22Rv1 (cell line): Measurements from ENCODE around the gene YEATS4.

ENCODE experiments used
- H3K27ac ChIP-seq: fragments of 450-650 bp; 2 replicates; pipeline ENCODE4 v1.5.1; 2017
- ZFX ChIP-seq: fragments of 450-650 bp; IDR thresholded peaks from 2 replicates; pipeline ENCODE4 v1.6.1; 2017; ENCODE audit warnings: antibody characterized with exemption, borderline replicate concordance
- TF ChIP-seq, protein P1 (sequence below): fragments of 450-650 bp; IDR thresholded peaks from 2 replicates; pipeline ENCODE4 v1.5.1; 2017; ENCODE audit warnings: mild to moderate bottlenecking

Gene YEATS4

DNA sequence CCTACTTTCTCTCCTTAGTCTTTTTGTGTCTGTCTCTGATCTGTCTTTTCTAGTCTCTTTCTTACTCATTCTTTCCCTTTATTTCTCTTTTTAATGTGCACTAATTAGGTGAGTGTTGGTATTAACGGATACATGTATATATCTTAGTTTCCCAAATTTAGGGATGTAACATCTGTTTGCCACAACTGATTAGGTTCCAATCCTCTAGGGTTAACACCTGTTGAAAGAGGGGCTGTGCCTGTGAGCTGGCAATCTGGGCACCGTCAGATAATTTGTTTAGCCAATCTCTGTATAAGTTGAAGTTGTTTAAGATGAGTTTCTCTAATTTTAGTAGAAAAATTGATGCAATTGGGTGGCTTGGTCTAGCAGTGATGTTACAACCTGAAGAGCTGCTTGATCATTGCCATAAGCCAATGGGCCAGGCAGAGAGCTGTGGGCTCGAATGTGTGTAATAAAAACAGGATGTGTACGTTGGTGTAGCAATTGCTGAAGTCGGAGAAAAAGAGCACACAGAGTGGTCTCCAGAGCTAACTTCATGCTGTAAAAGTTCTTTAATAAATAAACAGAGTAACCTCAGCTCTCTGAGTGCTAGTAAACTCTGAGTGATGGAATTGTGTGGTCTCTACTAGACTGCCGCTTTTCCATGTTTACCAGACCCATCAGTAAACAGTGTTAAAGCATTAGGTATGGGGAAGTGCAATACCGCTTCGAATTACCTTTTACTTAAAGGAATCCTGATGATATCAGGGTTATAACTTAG is 29.7 kb upstream of the YEATS4 start:
- H3K27ac ChIP-seq = no peak overlapping the region
- no peak for TF ChIP-seq ZFX
- TF ChIP-seq, protein P1, sequence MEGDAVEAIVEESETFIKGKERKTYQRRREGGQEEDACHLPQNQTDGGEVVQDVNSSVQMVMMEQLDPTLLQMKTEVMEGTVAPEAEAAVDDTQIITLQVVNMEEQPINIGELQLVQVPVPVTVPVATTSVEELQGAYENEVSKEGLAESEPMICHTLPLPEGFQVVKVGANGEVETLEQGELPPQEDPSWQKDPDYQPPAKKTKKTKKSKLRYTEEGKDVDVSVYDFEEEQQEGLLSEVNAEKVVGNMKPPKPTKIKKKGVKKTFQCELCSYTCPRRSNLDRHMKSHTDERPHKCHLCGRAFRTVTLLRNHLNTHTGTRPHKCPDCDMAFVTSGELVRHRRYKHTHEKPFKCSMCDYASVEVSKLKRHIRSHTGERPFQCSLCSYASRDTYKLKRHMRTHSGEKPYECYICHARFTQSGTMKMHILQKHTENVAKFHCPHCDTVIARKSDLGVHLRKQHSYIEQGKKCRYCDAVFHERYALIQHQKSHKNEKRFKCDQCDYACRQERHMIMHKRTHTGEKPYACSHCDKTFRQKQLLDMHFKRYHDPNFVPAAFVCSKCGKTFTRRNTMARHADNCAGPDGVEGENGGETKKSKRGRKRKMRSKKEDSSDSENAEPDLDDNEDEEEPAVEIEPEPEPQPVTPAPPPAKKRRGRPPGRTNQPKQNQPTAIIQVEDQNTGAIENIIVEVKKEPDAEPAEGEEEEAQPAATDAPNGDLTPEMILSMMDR = no peak

DNA sequence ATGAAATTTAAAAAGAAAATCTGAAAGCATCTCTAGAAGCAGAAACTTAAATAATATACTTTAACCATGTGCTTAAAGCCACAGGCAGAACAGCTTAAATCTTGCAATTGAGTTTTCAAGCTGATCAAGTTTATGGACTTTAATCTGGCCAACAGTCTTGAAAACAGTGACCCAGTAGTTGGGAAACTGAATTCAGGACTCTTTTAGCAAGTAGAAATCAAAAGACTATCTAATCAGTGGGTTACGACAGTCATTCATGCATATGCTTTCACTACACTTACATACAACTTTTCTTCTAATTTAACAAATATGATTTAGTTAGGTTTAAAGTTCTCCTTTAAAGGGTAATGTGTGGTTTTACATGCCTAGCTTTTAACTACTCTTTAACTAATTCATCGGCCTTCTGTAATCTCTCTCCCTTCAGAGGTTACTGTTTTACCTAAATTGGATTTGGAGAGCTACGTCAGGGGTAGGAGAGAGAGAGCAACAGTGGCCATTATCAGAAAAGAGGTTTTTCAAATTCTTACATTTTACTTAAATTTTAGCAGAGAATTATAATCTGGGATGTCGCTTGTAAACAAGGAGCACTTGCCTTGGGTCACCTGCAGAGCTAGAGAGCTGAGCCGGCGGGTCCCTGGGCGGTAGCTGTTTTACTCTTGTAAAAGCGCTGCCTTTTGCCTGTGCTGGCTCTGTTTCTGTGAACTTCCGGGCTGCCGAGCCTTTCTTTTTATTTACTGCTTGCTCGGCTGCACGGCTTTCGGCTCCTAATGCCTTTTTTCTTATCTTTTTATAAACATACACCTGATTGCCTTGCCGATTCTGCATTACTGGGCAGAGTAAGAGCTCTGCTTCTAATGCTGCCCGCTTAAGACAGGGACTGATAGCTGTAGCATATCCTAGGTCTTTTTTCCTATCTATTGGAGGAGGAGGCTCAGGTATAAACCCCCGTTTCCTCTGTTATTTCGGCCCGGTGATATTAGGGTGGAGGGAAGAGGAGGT is 28.8 kb upstream of the YEATS4 start:
- peak overlapping the region; percentile 65 for H3K27ac ChIP-seq
- TF ChIP-seq ZFX = no peak
- TF ChIP-seq, protein P1 = no peak

DNA sequence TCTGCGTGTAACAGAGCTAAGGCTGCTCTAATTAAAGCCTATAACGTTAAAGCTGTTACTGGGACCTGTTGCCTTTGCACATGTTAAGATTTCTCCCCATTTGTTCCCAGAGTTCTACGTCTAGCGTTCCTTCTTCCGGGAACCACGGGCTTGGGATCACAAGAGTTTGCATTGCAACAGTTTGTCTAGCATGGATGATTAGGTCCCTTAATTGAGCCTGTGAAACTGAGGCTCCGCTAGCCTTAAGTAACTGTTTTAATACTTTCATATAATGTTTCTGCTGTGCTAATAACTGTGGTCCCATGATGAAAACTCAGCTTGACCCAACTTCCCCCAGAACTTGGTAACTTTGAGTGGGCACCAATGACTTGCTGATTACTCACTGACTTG is 28.0 kb upstream of the YEATS4 start:
- H3K27ac ChIP-seq = peak overlapping the region; percentile 65
- TF ChIP-seq, protein P1 = no peak
- TF ChIP-seq ZFX = no peak

DNA sequence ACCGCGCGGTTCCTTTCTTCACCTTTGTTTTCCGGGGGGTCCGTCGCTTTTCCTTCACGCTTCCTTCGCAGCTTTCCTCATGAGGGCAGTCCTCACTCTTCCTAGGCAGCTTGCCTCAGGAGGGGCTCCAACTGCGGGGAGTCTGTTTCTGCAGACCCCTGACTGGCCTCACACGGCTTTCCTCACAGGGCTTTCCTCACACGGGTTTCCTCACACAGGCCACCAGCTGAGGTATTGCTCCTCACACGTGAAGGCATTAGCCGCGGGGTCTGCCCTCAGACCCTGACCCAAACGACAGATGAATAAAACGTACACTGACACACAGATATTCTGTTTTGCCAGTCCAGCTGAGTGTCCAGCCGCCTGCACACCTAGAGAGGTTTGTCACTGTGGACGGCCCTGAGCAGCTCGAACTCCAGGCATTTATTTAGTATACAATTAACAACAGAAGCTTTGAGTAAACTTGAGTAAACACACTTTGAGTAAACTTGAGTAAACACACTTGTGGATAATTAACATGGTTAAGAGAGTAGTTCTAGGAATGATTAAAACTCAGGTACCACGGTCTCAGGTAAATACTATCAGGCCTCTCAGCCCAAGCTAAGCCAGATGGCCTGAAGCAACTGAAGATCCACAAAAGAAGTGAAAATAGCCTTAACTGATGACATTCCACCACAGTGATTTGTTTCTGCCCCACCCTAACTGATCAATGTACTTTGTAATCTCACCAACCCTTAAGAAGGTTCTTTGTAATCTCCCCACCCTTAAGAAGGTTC is 27.4 kb upstream of the YEATS4 start:
- TF ChIP-seq ZFX = no peak
- TF ChIP-seq, protein P1 = no peak
- peak overlapping the region; percentile 65 for H3K27ac ChIP-seq

DNA sequence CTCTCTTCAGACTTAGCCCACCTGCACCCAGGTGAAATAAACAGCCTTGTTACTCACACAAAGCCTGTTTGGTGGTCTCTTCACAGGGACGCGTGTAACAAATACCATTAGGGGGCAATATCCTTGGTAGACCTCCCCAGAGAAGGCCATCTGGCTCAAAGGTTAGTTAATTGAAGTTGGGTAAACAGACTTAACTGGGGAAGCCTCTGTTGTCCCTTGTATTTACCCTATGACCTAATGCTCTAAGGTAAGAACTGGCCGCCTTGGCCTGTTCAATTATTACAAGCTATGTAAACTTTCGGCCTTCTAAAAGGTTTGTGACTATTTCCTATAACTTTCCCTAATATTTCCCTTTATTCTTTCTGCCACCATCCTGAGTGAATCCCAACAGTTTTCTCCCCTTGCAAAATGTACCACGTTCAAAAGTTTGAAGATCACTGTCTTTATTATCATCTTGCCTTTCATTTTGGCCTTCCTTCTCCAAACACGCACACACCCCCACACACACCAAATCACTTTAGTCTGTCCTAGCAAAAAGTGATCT is 26.7 kb upstream of the YEATS4 start:
- peak overlapping the region; percentile 65 for H3K27ac ChIP-seq
- no peak for TF ChIP-seq ZFX
- TF ChIP-seq, protein P1 = no peak

DNA sequence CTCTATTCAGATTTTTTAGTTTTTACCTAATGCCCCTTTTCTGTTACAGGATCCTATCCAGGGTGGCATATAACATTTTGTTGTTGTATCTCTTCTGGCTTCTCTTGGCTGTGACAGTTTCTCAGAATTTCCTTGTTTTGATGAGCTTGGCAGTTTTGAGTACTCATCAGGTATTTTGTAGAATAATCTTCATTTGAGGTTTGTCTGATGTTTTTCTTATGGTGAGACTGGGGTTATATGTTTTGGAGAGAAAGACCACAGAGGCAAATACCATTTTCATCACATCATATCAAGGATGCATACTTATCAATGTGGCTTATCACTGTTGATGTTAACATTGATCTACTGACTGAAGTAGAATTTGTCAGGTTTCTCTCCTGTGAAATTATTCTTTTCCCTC is 25.4 kb upstream of the YEATS4 start:
- H3K27ac ChIP-seq = no peak overlapping the region
- TF ChIP-seq, protein P1 = no peak
- TF ChIP-seq ZFX = no peak
